Tibial artery (tissue), 4 donors: Measurements from ENCODE around the gene CITED2.

ENCODE experiments used
- DNase-seq, 2 donors: peaks; one replicate each; pipeline ENCODE4 v3.0.0-alpha.2; 2019
- H3K27ac ChIP-seq, 2 donors: fragments of 200-600 bp; sonication (generic) in 1 of 2; 1 replicate in 1 of 2; 2 replicates in 1 of 2; pipeline ENCODE4 v1.5.1; 2018 to 2019; ENCODE audit warnings: mild to moderate bottlenecking in 1 of 2
- H3K27me3 ChIP-seq, 2 donors: fragments of 200-600 bp; sonication (generic) in 1 of 2; one replicate each; pipeline versions ENCODE4 v1.5.1 to v1.6.0; 2016 to 2019
- H3K36me3 ChIP-seq, 3 donors: fragments of 200-600 bp; sonication (generic) in 2 of 3; one replicate each; pipeline ENCODE4 v1.5.1; 2016 to 2019; ENCODE audit warnings: mild to moderate bottlenecking in 2 of 3
- H3K4me1 ChIP-seq, 4 donors: fragments of 200-600 bp; sonication (generic) in 2 of 4; 1 replicate in 3 of 4; 2 replicates in 1 of 4; pipeline ENCODE4 v1.5.1; 2016 to 2019
- H3K4me3 ChIP-seq, 2 donors: fragments of 200-600 bp; sonication (generic) in 1 of 2; 1 replicate in 1 of 2; 2 replicates in 1 of 2; pipeline ENCODE4 v1.5.1; 2018 to 2019; ENCODE audit warnings: mild to moderate bottlenecking in 2 of 2
- H3K9me3 ChIP-seq, 3 donors: fragments of 200-600 bp; sonication (generic) in 1 of 3; one replicate each; pipeline ENCODE4 v1.5.1; 2016 to 2019
- CTCF ChIP-seq, 2 experiments: fragments of 200-600 bp in 1 of 2; fragments of 450-650 bp in 1 of 2; IDR thresholded peaks; one replicate each; pipeline ENCODE4 v1.5.1; 2017 to 2019; ENCODE audit warnings: antibody characterized with exemption in 2 of 2, mild to moderate bottlenecking in 1 of 2, moderate library complexity in 1 of 2
- intact Hi-C: fragments of 100-400 bp; cut with DNase I; formaldehyde crosslinking; loops from one replicate; pipeline ENCODE4 v1.15.0; 2023; ENCODE audit warnings: low total_unique reads

CITED2 gene

DNA sequence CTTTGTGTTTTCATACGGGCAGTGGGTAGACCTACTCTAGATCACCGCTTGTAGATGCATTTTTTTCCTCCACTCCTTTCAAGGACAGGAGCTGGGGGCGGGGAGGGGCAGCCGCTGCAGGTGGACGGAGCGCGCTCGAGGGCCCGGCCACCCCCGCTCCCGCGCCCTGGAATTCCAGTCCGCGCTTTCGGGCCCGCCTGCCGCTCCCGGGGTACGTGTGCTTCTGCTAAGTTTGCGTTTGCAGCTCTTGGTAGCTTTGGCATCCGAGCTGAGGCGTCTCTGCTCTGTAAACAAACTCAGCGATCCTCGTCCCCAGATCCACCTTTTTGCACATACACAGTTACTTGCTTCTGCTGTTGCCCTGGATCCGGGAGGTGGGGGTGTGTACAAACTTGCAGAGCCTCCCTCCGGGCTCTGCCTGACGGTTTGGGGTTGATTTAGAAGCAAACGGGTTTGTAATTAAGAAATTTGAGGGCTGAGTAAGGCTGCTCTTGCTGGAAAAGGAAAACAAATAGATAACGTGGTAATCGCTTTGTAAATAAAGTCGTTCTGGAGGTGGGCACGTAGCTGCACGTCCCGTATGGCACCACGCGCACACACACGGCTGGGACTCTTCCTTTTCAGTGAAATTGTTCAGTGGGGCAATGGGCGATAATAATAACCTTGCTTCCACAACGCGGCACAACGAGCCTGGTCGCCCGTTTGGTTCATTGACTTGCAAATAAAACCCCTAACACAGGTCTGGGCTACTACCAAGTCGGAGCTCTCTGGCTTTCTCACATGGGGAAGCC lies 973 bp upstream of the CITED2 start:
- H3K36me3 ChIP-seq = peaks cover 11 to 25% (median 17%) of the 10 kb centered on the region in 3 donors
- H3K4me1 ChIP-seq = peaks cover 0 to 14% (median 10%) of the 10 kb centered on the region in 4 donors
- no peaks in the 10 kb centered on the region for H3K9me3 ChIP-seq
- H3K4me3 ChIP-seq = peak overlapping the region; percentile 74 to 89
- intact Hi-C loops = loop anchor here (10.0 kb wide), 3 partner anchors 159 to 599 kb away; no protein-coding TSS in a partner anchor
- DNase-seq = peak; percentile 90 to 94
- H3K27me3 ChIP-seq = no peaks in the 10 kb centered on the region
- peak overlapping the region; percentile 89 to 95 for H3K27ac ChIP-seq
- no peak for TF ChIP-seq CTCF (IDR thresholded peaks at IDR 0.05)

DNA sequence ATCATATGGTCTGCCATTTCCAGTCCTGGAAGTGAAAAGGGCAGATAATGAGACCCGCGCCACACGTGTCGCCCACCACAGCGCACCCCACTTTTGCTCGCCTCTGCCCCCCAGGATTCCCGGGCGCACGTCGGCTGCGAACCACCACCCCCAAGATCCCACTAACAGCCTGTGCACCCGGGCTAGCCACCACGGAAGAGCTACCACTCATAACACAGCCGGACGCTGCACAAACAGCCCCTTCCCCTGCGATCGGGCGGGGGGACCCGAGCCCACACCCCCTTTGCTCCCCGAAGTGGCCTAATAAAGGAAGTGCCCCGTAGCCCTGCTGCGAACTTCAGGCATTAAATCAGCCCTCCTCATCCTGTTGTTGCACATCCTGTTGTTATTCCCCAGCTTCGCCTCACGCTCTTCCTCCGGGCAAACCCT lies 506 bp downstream of the CITED2 start:
- peaks cover 0 to 29% (median 23%) of the 10 kb centered on the region in 4 donors for H3K4me1 ChIP-seq
- no peaks in the 10 kb centered on the region for H3K9me3 ChIP-seq
- peaks cover 11 to 25% (median 17%) of the 10 kb centered on the region in 3 donors for H3K36me3 ChIP-seq
- no peak for TF ChIP-seq CTCF (IDR thresholded peaks at IDR 0.05)
- intact Hi-C loops = loop anchor here (2.0 to 10.0 kb wide), 4 partner anchors 161 to 1067 kb away; no protein-coding TSS in a partner anchor
- peak in 1 of 2 donors; percentile 57 for DNase-seq
- H3K4me3 ChIP-seq = peak overlapping the region; percentile 74 to 89
- no peaks in the 10 kb centered on the region for H3K27me3 ChIP-seq
- peak overlapping the region; percentile 89 to 95 for H3K27ac ChIP-seq

GRCh38 chr6:139373154-139373927 lies 1.1 kb downstream of the CITED2 start:
- peak; percentile 17 to 37 for TF ChIP-seq CTCF (IDR thresholded peaks at IDR 0.05)
- no peaks in the 10 kb centered on the region for H3K9me3 ChIP-seq
- H3K27ac ChIP-seq = peak overlapping the region; percentile 89 to 95
- intact Hi-C loops = loop anchor here (2.0 to 10.0 kb wide), 4 partner anchors 161 to 1067 kb away; no protein-coding TSS in a partner anchor
- H3K27me3 ChIP-seq = no peaks in the 10 kb centered on the region
- DNase-seq = peak; percentile 59 to 81
- peaks cover 11 to 25% (median 17%) of the 10 kb centered on the region in 3 donors for H3K36me3 ChIP-seq
- H3K4me3 ChIP-seq = peak overlapping the region; percentile 74 to 89
- peaks cover 0 to 35% (median 27%) of the 10 kb centered on the region in 4 donors for H3K4me1 ChIP-seq

DNA sequence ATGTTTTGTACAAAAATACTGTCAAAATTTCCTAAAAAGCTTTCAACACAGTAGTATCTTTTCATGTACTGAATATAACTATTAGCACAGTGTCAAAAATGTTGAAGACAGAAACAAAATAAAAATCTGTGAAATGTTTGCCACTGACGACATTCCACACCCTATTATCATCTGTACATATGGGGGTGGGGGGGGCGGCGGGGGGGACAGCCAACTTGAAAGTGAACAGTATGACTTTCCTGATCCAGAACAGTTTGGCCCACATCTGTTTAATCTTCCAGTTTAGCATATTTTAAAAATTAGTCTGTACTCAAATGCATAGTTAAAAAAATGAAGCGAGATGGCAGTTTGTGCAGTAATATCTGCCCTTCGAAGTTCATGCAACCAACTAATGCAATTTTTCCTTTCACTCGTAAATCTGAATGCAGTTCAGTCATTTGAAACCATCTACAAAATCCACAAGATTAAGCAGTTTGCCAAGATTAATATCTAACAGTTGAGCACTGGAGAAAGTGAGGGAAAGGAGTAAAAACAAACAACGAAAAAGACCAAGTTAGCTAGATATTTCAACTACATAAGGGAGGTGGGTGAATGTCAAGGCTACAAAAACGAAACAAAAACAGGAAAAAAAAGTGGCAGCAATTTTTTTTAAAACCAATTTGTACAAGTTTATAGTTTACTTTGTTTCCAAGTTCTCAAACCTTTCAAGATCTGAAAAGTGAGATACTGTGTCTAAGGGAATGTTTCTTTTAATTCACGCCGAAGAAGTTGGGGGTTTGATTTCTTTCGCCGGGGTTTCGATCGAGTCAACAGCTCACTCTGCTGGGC lies 1.9 kb downstream of the CITED2 start:
- H3K4me3 ChIP-seq = peak overlapping the region; percentile 74 to 89
- TF ChIP-seq CTCF (IDR thresholded peaks at IDR 0.05) = no peak
- H3K27ac ChIP-seq = peak overlapping the region; percentile 89 to 95
- H3K4me1 ChIP-seq = peaks cover 0 to 43% (median 27%) of the 10 kb centered on the region in 4 donors
- peaks cover 11 to 25% (median 17%) of the 10 kb centered on the region in 3 donors for H3K36me3 ChIP-seq
- H3K27me3 ChIP-seq = no peaks in the 10 kb centered on the region
- no peaks in the 10 kb centered on the region for H3K9me3 ChIP-seq
- intact Hi-C loops = loop anchor here (2.0 to 10.0 kb wide), 4 partner anchors 162 to 1068 kb away; no protein-coding TSS in a partner anchor
- DNase-seq = no peak
